OCI-LY1 (cell line): ENCODE measurements around the gene CUX1.
A peak's percentile ranks its signal among the peaks of the same experiment; 100 is the strongest.

Experiments
- H2AFZ ChIP-seq: fragments of 200-600 bp; sonication (generic), shearing (Covaris generic); 2 replicates; pipeline ENCODE4 v1.6.0; 2014; ENCODE audit warnings: antibody characterized with exemption, mild to moderate bottlenecking, low read length
- H3F3A ChIP-seq: fragments of 200-600 bp; sonication (generic), shearing (Covaris generic); 2 replicates; pipeline ENCODE4 v1.6.0; 2014; ENCODE audit warnings: mild to moderate bottlenecking, antibody characterized with exemption, low read length, moderate library complexity; ENCODE audit not compliant: insufficient read depth
- H3K27ac ChIP-seq: fragments of 200-600 bp; sonication (generic); 2 replicates; pipeline ENCODE4 v1.5.1; 2014; ENCODE audit warnings: low read length, mixed run types, mild to moderate bottlenecking, low read depth; ENCODE audit not compliant: poor library complexity, severe bottlenecking
- H3K27me3 ChIP-seq: fragments of 200-600 bp; sonication (generic); 2 replicates; pipeline ENCODE4 v1.6.0; 2014; ENCODE audit warnings: antibody characterized with exemption, mild to moderate bottlenecking, low read length, moderate library complexity; ENCODE audit not compliant: insufficient read depth
- H3K36me3 ChIP-seq: fragments of 200-600 bp; sonication (generic); 2 replicates; pipeline ENCODE4 v1.6.1; 2014; ENCODE audit warnings: mild to moderate bottlenecking, antibody characterized with exemption, low read length, moderate library complexity, mixed read lengths; ENCODE audit not compliant: insufficient read depth
- H3K4me1 ChIP-seq: fragments of 200-600 bp; sonication (generic); 2 replicates; pipeline ENCODE4 v1.5.1; 2014; ENCODE audit warnings: mild to moderate bottlenecking, low read length, moderate library complexity; ENCODE audit not compliant: insufficient read depth, severe bottlenecking
- H3K4me2 ChIP-seq: fragments of 200-600 bp; sonication (generic), shearing (Covaris generic); 2 replicates; pipeline ENCODE4 v1.6.1; 2014; ENCODE audit warnings: low read length
- H3K4me3 ChIP-seq: fragments of 200-600 bp; sonication (generic); 2 replicates; pipeline ENCODE4 v1.5.1; 2014; ENCODE audit warnings: low read length, low read depth, mild to moderate bottlenecking, mixed read lengths; ENCODE audit not compliant: poor library complexity, severe bottlenecking
- H3K79me2 ChIP-seq: fragments of 200-600 bp; shearing (Covaris generic); 2 replicates; pipeline ENCODE4 v1.6.1; 2016; ENCODE audit warnings: mixed run types, low read length, mixed read lengths; ENCODE audit not compliant: insufficient read depth
- H3K9ac ChIP-seq: fragments of 200-600 bp; sonication (generic), shearing (Covaris generic); 2 replicates; pipeline ENCODE4 v1.6.1; 2014; ENCODE audit warnings: mild to moderate bottlenecking, low read length, mixed read lengths
- H3K9me2 ChIP-seq: fragments of 200-600 bp; sonication (generic), shearing (Covaris generic); 2 replicates; pipeline ENCODE4 v1.6.1; 2014; ENCODE audit warnings: low read depth, mild to moderate bottlenecking, low read length, mixed read lengths
- H3K9me3 ChIP-seq: fragments of 200-600 bp; shearing (Covaris generic); 2 replicates; pipeline ENCODE4 v1.6.1; 2014; ENCODE audit warnings: low read length, mixed read lengths
- H4K20me1 ChIP-seq: fragments of 200-600 bp; sonication (generic), shearing (Covaris generic); 2 replicates; pipeline ENCODE4 v1.6.0; 2016; ENCODE audit warnings: mild to moderate bottlenecking, low read length; ENCODE audit not compliant: insufficient read depth
- CTCF ChIP-seq: fragments of 200-600 bp; sonication (generic), shearing (Covaris generic); IDR thresholded peaks from 2 replicates; pipeline ENCODE4 v1.5.1; 2017; ENCODE audit warnings: mild to moderate bottlenecking, antibody characterized with exemption, low read length, moderate library complexity, mixed read lengths
- EZH2 ChIP-seq: fragments of 200-600 bp; sonication (generic), shearing (Covaris generic); IDR thresholded peaks from 2 replicates; pipeline ENCODE4 v1.8.0; 2017; ENCODE audit warnings: borderline replicate concordance, mixed run types, mild to moderate bottlenecking, antibody characterized with exemption, low read length, moderate library complexity, mixed read lengths

The CUX1 gene

GRCh38 chr7:101879565-101879964 lies 62.1 kb downstream of the CUX1 start:
- Histone ChIP-seq H3K9me3 (no peaks in the 10 kb centered on the region), H3K27ac (peak overlapping the region; percentile 70), H3K27me3 (no peaks in the 10 kb centered on the region), H3K9me2 (no peaks in the 10 kb centered on the region), H3K4me1 (peaks cover 98% of the 10 kb centered on the region), H2AFZ (no peak overlapping the region), H3K79me2 (peaks cover 96% of the 10 kb centered on the region), H3K4me2 (peak overlapping the region; percentile 48), H3K9ac (peak overlapping the region; percentile 26; the same call in 1 of the 2 replicates), H3F3A (0 out of 2 replicates have a peak, but pooled peaks cover 10% of the 10 kb centered on the region), H3K36me3 (peaks cover 21% of the 10 kb centered on the region), H3K4me3 (peak overlapping the region; percentile 3), H4K20me1 (peaks cover 3% of the 10 kb centered on the region; the same call in 1 of the 2 replicates)
- TF ChIP-seq CTCF (no peak), EZH2 (no peak)

GRCh38 chr7:101880282-101881054 lies 63.0 kb downstream of the CUX1 start:
- Histone ChIP-seq H4K20me1 (peaks cover 3% of the 10 kb centered on the region; the same call in 1 of the 2 replicates), H3K27me3 (no peaks in the 10 kb centered on the region), H3K9me2 (no peaks in the 10 kb centered on the region), H3K4me1 (peaks cover 98% of the 10 kb centered on the region), H3K36me3 (peaks cover 19% of the 10 kb centered on the region), H3K4me3 (no peak overlapping the region), H3K9ac (peak overlapping the region; percentile 26; the same call in 1 of the 2 replicates), H3K79me2 (peaks cover 94% of the 10 kb centered on the region), H2AFZ (no peak overlapping the region), H3K27ac (peak overlapping the region; percentile 70), H3F3A (0 out of 2 replicates have a peak, but pooled peaks cover 10% of the 10 kb centered on the region), H3K9me3 (no peaks in the 10 kb centered on the region), H3K4me2 (peak overlapping the region; percentile 48)
- no peak for TF ChIP-seq CTCF
- TF ChIP-seq EZH2, result no peak

- Histone ChIP-seq H3K27me3 (no peaks in the 10 kb centered on the region), H3K9ac (no peak overlapping the region), H3K9me3 (no peaks in the 10 kb centered on the region), H4K20me1 (peaks cover 3% of the 10 kb centered on the region; the same call in 1 of the 2 replicates), H3F3A (0 out of 2 replicates have a peak, but pooled peaks cover 10% of the 10 kb centered on the region), H3K9me2 (no peaks in the 10 kb centered on the region), H3K4me3 (no peak overlapping the region), H3K4me2 (peak overlapping the region; percentile 10; the same call in 1 of the 2 replicates), H3K36me3 (peaks cover 21% of the 10 kb centered on the region; the same call in 1 of the 2 replicates), H2AFZ (no peak overlapping the region), H3K4me1 (peaks cover 98% of the 10 kb centered on the region), H3K27ac (peak overlapping the region; percentile 70), H3K79me2 (peaks cover 94% of the 10 kb centered on the region)
- TF ChIP-seq EZH2 (no peak), CTCF (no peak)
Measured at GRCh38 chr7:101882005-101882421, 64.6 kb downstream of the CUX1 start.
